CD4-positive, CD25-positive, alpha-beta regulatory T cell (primary cell): ENCODE results near the gene HDC. TPM values are rescaled to one million over a fixed set of nuclear protein-coding genes. Genes with fewer than 3 reads are reported as not detected.
A peak's percentile ranks its signal among the peaks of the same experiment; 100 is the strongest.

Experiments
- ATAC-seq, 2 donors: fragments of 150-1000 bp; cut with Tn5 transposase; one replicate each; pipeline ENCODE4 v1.10.0; 2021; ENCODE audit warnings: low read depth in 2 of 2, moderate number of reproducible peaks in 2 of 2, moderate library complexity in 1 of 2
- DNase-seq, 3 donors: peaks; one replicate each; pipeline versions ENCODE4 v3.0.0 to v3.0.0-alpha.2; 2012 to 2022; ENCODE audit warnings: mixed read lengths in 1 of 3
- H3K27ac ChIP-seq: one replicate; pipeline ENCODE4 v1.7.0; 2013; ENCODE audit warnings: mild to moderate bottlenecking, low read length; ENCODE audit not compliant: insufficient read depth, poor library complexity, severe bottlenecking
- H3K27me3 ChIP-seq: one replicate; pipeline ENCODE4 v1.7.0; 2013; ENCODE audit warnings: low read length; ENCODE audit not compliant: control insufficient read depth, insufficient read depth
- H3K36me3 ChIP-seq: one replicate; pipeline ENCODE4 v1.7.0; 2013; ENCODE audit warnings: mild to moderate bottlenecking, low read length, moderate library complexity; ENCODE audit not compliant: control insufficient read depth, insufficient read depth
- H3K4me1 ChIP-seq: 2 replicates; pipeline ENCODE4 v1.7.0; 2013; ENCODE audit warnings: mild to moderate bottlenecking, low read length; ENCODE audit not compliant: insufficient read depth, control insufficient read depth, poor library complexity, severe bottlenecking
- H3K4me3 ChIP-seq: one replicate; pipeline ENCODE4 v1.7.0; 2013; ENCODE audit warnings: low read depth, mild to moderate bottlenecking, low read length, moderate library complexity
- H3K9me3 ChIP-seq, 2 experiments: 1 replicate in 1 of 2; 2 replicates in 1 of 2; pipeline ENCODE4 v1.7.0; 2013; ENCODE audit warnings: low read length in 2 of 2, mild to moderate bottlenecking in 1 of 2, moderate library complexity in 1 of 2; ENCODE audit not compliant: control insufficient read depth in 2 of 2
- H3K27ac Mint-ChIP-seq, 3 donors: one replicate each; pipeline ENCODE4 v1.8.0; 2020 to 2022; ENCODE audit warnings: mild to moderate bottlenecking in 3 of 3, mixed read lengths in 3 of 3, moderate library complexity in 2 of 3
- H3K27me3 Mint-ChIP-seq: one replicate; pipeline ENCODE4 v1.8.0; 2022; ENCODE audit warnings: mild to moderate bottlenecking, mixed read lengths
- H3K36me3 Mint-ChIP-seq: one replicate; pipeline ENCODE4 v1.8.0; 2020; ENCODE audit warnings: mixed read lengths
- H3K4me1 Mint-ChIP-seq, 4 donors: one replicate each; pipeline ENCODE4 v1.8.0; 2020 to 2022; ENCODE audit warnings: mixed read lengths in 4 of 4, mild to moderate bottlenecking in 1 of 4
- H3K4me3 Mint-ChIP-seq, 4 donors: one replicate each; pipeline ENCODE4 v1.8.0; 2020 to 2022; ENCODE audit warnings: mild to moderate bottlenecking in 4 of 4, mixed read lengths in 4 of 4, moderate library complexity in 3 of 4
- H3K9me3 Mint-ChIP-seq, 7 donors: one replicate each; pipeline ENCODE4 v1.8.0; 2020 to 2022; ENCODE audit warnings: mixed read lengths in 7 of 7, mild to moderate bottlenecking in 3 of 7, moderate library complexity in 2 of 7
- polyA plus RNA-seq, 4 donors: library from polyadenylated mRNA; unstranded; fragments of 300-500 nt; fragmentation: Illumina TruSeq; gene quantifications; one replicate each; pipeline ENCODE4 v1.2.3, GENCODE V29; 2021
- total RNA-seq: library from RNA; stranded (reverse); gene quantifications from one replicate; pipeline ENCODE4 v1.2.3, GENCODE V29; 2022

HDC gene
- total and polyA plus RNA-seq, 5 donors from 2014 or later = 3.5 TPM; not detected in 4

DNA sequence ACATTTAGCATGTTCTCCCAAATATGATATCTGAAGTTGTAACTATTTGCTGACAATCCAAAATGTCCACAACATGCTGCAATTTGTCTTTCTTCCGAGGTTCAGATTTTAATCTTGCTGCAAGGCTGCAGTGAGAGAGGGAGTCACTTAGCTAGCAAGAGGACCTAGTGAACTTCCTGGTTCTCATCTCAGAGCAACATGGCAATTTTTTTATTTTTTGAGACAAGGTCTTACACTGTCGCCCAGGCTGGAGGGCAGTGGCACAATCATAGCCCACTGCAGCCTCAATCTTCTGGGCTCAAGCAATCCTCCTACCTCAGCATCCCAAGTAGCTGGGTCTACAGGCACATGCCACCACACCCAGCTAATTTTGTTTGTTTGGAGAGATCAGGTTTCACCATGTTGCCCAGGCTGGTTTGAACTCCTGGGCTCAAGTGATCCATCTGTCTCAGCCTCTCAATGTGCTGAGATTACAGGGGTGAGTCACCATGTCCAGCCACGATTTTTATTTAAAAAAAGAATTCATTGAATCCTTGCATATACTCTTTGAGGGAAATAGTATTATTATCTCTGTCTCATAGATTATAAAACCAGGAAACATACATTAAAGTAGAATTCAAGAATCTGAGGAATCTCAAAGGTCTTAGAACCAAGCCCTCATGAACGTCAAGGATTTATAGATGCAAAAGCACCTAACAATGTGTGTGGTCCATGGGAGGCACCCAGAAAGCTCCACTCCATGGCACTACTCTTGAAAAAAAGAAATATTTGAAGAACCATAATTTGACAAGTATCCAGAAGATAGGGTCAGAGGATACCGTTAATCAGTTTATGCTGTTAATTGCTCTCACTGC is 9.1 kb downstream of the HDC start:
- Histone ChIP-seq H3K9me3 (no peaks in the 10 kb centered on the region), H3K4me1 (peaks cover 13% of the 10 kb centered on the region), H3K27ac (no peak overlapping the region), H3K4me3 (no peak overlapping the region), H3K27me3 (no peaks in the 10 kb centered on the region), H3K36me3 (no peaks in the 10 kb centered on the region)
- Mint-ChIP-seq H3K9me3 (no peaks in the 10 kb centered on the region), H3K27me3 (no peaks in the 10 kb centered on the region), H3K36me3 (no peaks in the 10 kb centered on the region), H3K4me1 (peaks cover 8 to 19% (median 15%) of the 10 kb centered on the region in 4 donors), H3K4me3 (no peak overlapping the region), H3K27ac (no peak overlapping the region)
- DNase-seq (no peak), ATAC-seq (no peak)

DNA sequence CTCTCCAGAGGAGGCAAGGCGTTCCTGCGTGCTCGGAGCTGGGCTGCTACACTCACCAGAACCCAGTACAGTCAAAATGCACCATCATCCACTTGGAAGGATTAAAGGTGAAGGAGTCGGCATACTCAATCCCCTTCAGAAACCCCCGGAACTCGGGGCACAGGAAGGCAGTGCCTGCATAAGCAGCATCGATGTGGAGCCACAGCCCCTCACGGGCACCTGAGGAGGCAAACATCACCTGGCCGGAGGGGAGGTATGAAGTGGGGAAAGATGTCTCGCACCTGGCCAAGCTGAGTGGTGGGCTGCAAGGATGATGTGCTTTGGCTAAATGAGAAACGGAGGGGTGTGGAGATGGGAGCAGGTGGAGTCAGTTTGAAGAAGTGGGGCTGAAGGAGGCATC is 13.0 kb downstream of the HDC start:
- H3K9me3 Mint-ChIP-seq = no peaks in the 10 kb centered on the region
- H3K27me3 ChIP-seq = no peaks in the 10 kb centered on the region
- H3K36me3 ChIP-seq = no peaks in the 10 kb centered on the region
- no peaks in the 10 kb centered on the region for H3K9me3 ChIP-seq
- no peak for DNase-seq
- H3K27ac ChIP-seq = no peak overlapping the region
- ATAC-seq = no peak
- no peaks in the 10 kb centered on the region for H3K27me3 Mint-ChIP-seq
- H3K4me3 Mint-ChIP-seq = no peak overlapping the region
- no peaks in the 10 kb centered on the region for H3K36me3 Mint-ChIP-seq
- peak overlapping the region in 1 of 3 donors; percentile 65 for H3K27ac Mint-ChIP-seq
- H3K4me1 Mint-ChIP-seq = peaks cover 14 to 19% (median 16%) of the 10 kb centered on the region in 4 donors
- H3K4me3 ChIP-seq = no peak overlapping the region
- peaks cover 9% of the 10 kb centered on the region for H3K4me1 ChIP-seq

DNA sequence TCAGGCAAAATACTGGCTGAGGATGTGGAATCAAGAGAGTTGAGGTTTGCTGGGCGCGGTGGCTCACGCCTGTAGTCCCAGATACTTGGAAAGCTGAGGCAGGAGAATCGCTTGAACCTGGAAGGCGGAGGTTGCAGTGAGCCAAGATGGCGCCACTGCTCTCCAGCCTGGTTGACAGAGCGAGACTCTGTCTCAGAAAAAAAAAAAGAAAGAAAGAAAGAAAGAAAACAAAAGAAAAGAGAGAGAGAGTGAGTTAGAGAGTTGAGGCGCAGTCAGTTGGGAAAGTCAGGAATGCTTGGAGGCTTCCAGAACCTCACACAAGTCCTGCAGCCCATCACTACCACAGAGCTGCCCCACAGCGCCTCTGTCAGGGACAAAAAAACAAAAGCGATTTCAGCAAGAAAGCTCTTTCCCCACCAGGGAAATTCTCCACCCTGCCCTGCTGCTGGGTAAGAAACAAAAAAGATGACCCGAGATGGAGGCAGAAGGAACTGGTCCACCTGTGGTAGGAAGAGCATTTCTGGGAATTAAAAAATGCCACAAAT is 13.8 kb downstream of the HDC start:
- Histone ChIP-seq H3K9me3 (no peaks in the 10 kb centered on the region), H3K4me3 (no peak overlapping the region), H3K27ac (no peak overlapping the region), H3K36me3 (no peaks in the 10 kb centered on the region), H3K27me3 (no peaks in the 10 kb centered on the region), H3K4me1 (peaks cover 12% of the 10 kb centered on the region)
- Mint-ChIP-seq H3K4me3 (no peak overlapping the region), H3K27ac (no peak overlapping the region), H3K36me3 (no peaks in the 10 kb centered on the region), H3K27me3 (no peaks in the 10 kb centered on the region), H3K9me3 (peaks cover 0 to 2% (median 0%) of the 10 kb centered on the region in 7 donors), H3K4me1 (peaks cover 13 to 25% (median 17%) of the 10 kb centered on the region in 4 donors)
- no peak for ATAC-seq
- no peak for DNase-seq

DNA sequence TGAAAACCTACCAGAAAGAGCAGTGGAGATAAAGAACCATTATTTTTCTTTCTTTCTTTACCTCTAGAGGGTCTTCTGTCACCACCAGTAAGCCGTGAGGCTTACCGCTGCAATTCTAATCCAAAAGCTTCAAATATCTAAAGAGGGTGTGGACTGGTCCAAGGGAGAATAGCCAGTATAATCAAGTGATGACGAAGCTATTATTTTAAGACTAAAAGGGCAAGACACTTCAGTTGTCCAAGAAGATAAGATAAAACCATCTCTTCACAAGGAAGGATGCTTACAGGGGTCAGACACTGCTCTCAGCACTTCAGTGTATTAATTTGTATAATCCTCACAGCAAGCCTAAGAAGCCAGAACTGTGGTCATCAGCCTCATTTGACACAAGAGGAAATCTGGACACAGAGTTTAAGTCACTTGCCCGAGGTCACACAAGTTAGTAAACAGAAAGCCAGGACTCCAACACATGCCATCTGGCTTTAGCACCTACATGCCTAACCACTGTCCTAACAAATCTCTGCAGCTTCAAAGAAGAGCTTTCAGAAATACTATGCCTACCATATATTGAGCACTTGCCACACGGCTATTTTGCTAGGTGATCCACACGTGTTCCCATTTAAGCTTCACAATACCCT is 14.6 kb downstream of the HDC start:
- H3K36me3 ChIP-seq = no peaks in the 10 kb centered on the region
- Mint-ChIP-seq H3K4me1 (peaks cover 13 to 25% (median 17%) of the 10 kb centered on the region in 4 donors), H3K27me3 (no peaks in the 10 kb centered on the region), H3K27ac (no peak overlapping the region), H3K36me3 (no peaks in the 10 kb centered on the region), H3K9me3 (peaks cover 0 to 2% (median 0%) of the 10 kb centered on the region in 7 donors), H3K4me3 (no peak overlapping the region)
- ATAC-seq (no peak), DNase-seq (no peak)
- H3K27me3 ChIP-seq = no peaks in the 10 kb centered on the region
- H3K9me3 ChIP-seq = no peaks in the 10 kb centered on the region
- H3K27ac ChIP-seq = no peak overlapping the region
- H3K4me1 ChIP-seq = peaks cover 12% of the 10 kb centered on the region
- no peak overlapping the region for H3K4me3 ChIP-seq

DNA sequence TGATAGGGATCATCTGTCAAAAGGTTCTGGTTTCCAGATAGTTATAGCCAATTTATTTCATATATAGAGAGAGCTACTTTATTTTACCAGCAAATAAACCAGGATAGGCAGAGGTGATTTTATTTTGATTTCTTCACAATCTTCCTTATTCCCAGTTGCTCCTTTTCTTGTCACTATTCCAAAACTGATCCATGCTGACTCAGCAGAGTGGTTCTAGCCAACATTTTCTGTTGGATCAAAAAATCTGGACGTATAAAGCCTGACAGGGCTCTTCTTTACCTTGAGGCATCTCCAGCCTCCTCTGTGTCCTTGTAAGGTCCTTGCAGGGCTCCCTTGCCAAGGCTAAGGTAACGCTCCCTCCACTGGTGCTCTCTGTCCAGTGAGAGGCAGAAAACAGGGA is 15.8 kb downstream of the HDC start:
- H3K4me3 Mint-ChIP-seq = no peak overlapping the region
- H3K4me1 Mint-ChIP-seq = peaks cover 13 to 25% (median 17%) of the 10 kb centered on the region in 4 donors
- H3K4me1 ChIP-seq = peaks cover 12% of the 10 kb centered on the region
- ATAC-seq (no peak), DNase-seq (no peak)
- no peaks in the 10 kb centered on the region for H3K27me3 ChIP-seq
- peak overlapping the region in 2 of 3 donors; percentile 67 to 91 for H3K27ac Mint-ChIP-seq
- no peak overlapping the region for H3K27ac ChIP-seq
- H3K9me3 Mint-ChIP-seq = peaks cover 0 to 2% (median 0%) of the 10 kb centered on the region in 7 donors
- H3K36me3 ChIP-seq = no peaks in the 10 kb centered on the region
- H3K4me3 ChIP-seq = no peak overlapping the region
- no peaks in the 10 kb centered on the region for H3K27me3 Mint-ChIP-seq
- H3K36me3 Mint-ChIP-seq = no peaks in the 10 kb centered on the region
- no peaks in the 10 kb centered on the region for H3K9me3 ChIP-seq

DNA sequence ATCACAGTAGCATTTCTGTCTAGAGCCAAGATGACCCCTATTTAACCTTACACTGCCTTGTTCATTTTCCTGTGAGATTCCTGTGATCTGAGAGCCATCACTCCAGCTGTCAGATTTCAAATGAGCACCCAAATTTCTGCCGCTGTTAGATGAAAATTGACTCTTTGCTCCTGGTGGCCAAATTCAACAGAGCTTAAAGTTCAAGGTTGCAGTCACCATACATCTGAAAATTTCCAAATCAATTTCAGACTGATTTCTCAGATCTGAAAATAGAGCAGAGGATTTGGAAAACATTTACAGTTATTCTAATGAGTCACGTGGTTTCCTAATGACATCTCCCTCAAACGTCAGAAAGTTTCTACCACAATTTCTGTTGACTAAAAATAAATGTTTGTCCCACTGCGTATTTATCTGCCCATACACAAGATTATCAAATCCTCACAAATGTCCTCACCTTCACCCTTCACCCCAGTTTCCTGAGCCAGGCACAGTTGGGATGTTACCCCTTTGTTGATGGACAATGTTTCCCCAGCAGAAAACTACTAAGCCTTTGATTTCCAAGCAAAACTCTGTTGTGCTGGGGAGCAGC is 16.4 kb downstream of the HDC start:
- H3K36me3 Mint-ChIP-seq = no peaks in the 10 kb centered on the region
- peaks cover 0 to 2% (median 0%) of the 10 kb centered on the region in 7 donors for H3K9me3 Mint-ChIP-seq
- H3K9me3 ChIP-seq = no peaks in the 10 kb centered on the region
- H3K4me1 ChIP-seq = peaks cover 12% of the 10 kb centered on the region
- ATAC-seq = no peak
- no peak for DNase-seq
- H3K27me3 Mint-ChIP-seq = no peaks in the 10 kb centered on the region
- H3K4me3 ChIP-seq = no peak overlapping the region
- H3K27ac Mint-ChIP-seq = peak overlapping the region in 2 of 3 donors; percentile 91 to 96
- no peak overlapping the region for H3K27ac ChIP-seq
- no peaks in the 10 kb centered on the region for H3K36me3 ChIP-seq
- H3K4me1 Mint-ChIP-seq = peaks cover 13 to 25% (median 17%) of the 10 kb centered on the region in 4 donors
- peak overlapping the region in 2 of 4 donors; percentile 28 to 52 for H3K4me3 Mint-ChIP-seq
- no peaks in the 10 kb centered on the region for H3K27me3 ChIP-seq

DNA sequence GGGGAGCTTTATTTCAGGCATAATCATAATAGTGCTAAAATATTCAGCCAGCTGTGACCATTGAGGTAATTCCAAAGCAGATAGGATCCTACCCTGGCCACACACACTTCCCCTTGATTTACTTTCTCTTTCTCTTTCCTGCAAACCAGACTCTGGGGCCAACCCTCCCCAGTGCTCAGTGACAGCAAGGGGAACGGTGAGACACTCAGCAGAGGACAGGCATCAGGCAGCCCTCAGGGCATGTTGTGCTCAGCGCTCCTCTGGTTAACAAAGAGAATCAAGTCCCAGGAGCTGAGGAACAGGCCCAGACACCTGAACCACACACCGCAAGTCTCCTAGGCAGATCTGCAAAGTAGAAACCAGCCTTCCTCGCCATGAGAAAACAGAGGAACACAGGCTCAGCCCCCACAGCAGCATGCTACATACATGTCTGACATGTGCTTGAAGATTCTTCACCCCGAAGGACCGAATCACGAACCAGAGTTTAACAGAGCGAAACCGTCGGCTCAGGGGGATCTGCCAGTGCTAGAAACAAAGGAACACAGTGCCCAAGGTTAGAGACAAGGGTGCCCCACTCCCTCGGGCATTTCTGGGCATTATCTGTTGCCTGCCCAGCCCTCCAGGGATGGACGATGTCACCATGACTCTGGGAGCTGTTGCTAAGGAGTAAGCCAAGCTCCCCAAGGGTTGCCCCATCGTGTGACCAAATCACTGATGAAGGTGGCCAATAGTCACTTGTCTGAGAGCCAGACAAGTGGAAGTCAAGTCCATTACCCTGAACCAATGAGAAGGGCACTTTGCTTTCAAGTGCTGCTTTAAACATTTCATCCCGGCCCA is 17.5 kb downstream of the HDC start:
- Mint-ChIP-seq H3K36me3 (no peaks in the 10 kb centered on the region), H3K9me3 (peaks cover 0 to 2% (median 0%) of the 10 kb centered on the region in 7 donors), H3K4me3 (peak overlapping the region; percentile 38 to 88 (median 72)), H3K27ac (peak overlapping the region; percentile 82 to 96 (median 91)), H3K4me1 (peaks cover 13 to 25% (median 17%) of the 10 kb centered on the region in 4 donors), H3K27me3 (no peaks in the 10 kb centered on the region)
- peaks cover 12% of the 10 kb centered on the region for H3K4me1 ChIP-seq
- H3K9me3 ChIP-seq = no peaks in the 10 kb centered on the region
- peak overlapping the region; percentile 61 for H3K4me3 ChIP-seq
- no peaks in the 10 kb centered on the region for H3K36me3 ChIP-seq
- no peaks in the 10 kb centered on the region for H3K27me3 ChIP-seq
- ATAC-seq = peak; percentile 81 to 89
- H3K27ac ChIP-seq = peak overlapping the region; percentile 52
- peak in 2 of 3 donors; percentile 45 to 86 for DNase-seq
